Right atrium auricular region (tissue), 2 donors: ENCODE results near the gene MYO1D. TPM values are rescaled to one million over a fixed set of nuclear protein-coding genes. Genes with fewer than 3 reads are reported as not detected.

ENCODE experiments used
- DNase-seq: peaks from one replicate; pipeline ENCODE4 v3.0.0-alpha.2; 2019; ENCODE audit warnings: low spot score
- H3K27ac ChIP-seq, 2 donors: fragments of 200-600 bp; sonication (generic); 1 replicate in 1 of 2; 2 replicates in 1 of 2; pipeline ENCODE4 v1.5.1; 2016 to 2019
- H3K27me3 ChIP-seq, 2 donors: fragments of 200-600 bp; sonication (generic); one replicate each; pipeline versions ENCODE4 v1.5.1 to v1.6.0; 2017 to 2019
- H3K36me3 ChIP-seq: fragments of 200-600 bp; sonication (generic); one replicate; pipeline ENCODE4 v1.5.1; 2016
- H3K4me1 ChIP-seq, 2 donors: fragments of 200-600 bp; sonication (generic); one replicate each; pipeline versions ENCODE4 v1.5.1 to v1.6.0; 2017 to 2019
- H3K4me3 ChIP-seq, 2 donors: fragments of 200-600 bp; sonication (generic); 1 replicate in 1 of 2; 2 replicates in 1 of 2; pipeline ENCODE4 v1.5.1; 2017 to 2019; ENCODE audit warnings: mild to moderate bottlenecking in 1 of 2, moderate library complexity in 1 of 2
- H3K9me3 ChIP-seq, 2 donors: fragments of 200-600 bp; sonication (generic); one replicate each; pipeline ENCODE4 v1.5.1; 2019
- total RNA-seq, 2 donors: library from RNA; depleted of rRNA; stranded (reverse); fragments of >200 nt; gene quantifications; one replicate each; pipeline ENCODE4 v1.1.0, GENCODE V29; 2016
- TF ChIP-seq, protein P1 (sequence below), 2 donors: fragments of 200-600 bp; sonication (generic); IDR thresholded peaks; one replicate each; pipeline ENCODE4 v1.5.1; 2019; ENCODE audit warnings: antibody characterized with exemption in 2 of 2

The MYO1D gene
- total RNA-seq, 2 donors from 2014 or later, result 21.9 to 25.1 TPM

DNA sequence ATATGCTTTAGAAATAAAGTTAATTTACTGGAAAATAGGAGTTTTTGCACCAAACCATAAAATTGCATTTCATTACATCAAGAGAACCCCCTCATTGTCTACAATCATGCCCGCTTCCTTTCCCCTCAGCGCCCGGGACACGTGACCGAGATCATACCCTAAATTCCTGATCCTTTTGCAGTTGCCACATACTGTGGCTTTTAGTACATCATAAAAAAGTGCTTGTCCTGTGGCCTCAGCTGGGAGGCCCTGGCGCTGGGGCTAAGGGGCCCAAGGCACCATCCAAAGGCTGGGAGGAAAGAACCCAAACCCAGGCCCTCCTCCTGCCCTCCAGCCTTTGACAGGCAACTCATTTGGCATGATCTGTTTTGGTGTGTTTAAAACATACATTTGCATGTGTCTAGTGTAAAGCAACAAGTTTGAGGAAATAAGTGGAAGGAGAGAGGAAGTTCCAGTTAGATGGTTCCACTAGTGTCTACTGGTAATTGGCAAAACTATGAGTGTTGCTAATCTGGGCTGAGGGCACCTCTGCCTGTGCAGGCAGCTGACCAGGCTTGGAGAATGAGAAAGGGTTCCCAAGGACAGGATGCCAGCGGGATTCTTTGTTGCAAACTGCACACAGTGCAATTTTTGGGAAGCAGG, 384.2 kb downstream of the MYO1D start:
- no peak for DNase-seq
- Histone ChIP-seq H3K4me3 (no peak overlapping the region), H3K4me1 (peaks cover 0 to 46% of the 10 kb centered on the region in 2 donors), H3K27ac (no peak overlapping the region), H3K9me3 (no peaks in the 10 kb centered on the region), H3K27me3 (no peaks in the 10 kb centered on the region), H3K36me3 (no peaks in the 10 kb centered on the region)
- TF ChIP-seq, protein P1, sequence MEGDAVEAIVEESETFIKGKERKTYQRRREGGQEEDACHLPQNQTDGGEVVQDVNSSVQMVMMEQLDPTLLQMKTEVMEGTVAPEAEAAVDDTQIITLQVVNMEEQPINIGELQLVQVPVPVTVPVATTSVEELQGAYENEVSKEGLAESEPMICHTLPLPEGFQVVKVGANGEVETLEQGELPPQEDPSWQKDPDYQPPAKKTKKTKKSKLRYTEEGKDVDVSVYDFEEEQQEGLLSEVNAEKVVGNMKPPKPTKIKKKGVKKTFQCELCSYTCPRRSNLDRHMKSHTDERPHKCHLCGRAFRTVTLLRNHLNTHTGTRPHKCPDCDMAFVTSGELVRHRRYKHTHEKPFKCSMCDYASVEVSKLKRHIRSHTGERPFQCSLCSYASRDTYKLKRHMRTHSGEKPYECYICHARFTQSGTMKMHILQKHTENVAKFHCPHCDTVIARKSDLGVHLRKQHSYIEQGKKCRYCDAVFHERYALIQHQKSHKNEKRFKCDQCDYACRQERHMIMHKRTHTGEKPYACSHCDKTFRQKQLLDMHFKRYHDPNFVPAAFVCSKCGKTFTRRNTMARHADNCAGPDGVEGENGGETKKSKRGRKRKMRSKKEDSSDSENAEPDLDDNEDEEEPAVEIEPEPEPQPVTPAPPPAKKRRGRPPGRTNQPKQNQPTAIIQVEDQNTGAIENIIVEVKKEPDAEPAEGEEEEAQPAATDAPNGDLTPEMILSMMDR (IDR thresholded peaks at IDR 0.05), result no peak

DNA sequence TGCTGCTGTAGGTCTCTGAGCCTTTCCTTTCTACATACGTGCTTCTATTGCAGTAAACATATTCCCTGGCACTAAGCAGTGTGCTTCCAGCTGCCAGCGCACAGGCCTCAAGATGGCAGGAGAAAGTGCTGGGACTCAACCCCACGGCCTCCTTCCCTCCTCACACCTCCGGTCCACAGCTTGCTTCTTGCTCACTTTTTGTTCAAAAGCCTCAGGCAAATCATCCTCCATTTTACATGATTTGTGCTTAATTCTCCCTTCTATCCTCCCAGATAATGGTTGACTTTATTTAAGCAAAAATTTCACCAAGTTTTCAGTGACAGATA, 384.7 kb downstream of the MYO1D start:
- Histone ChIP-seq H3K27me3 (no peaks in the 10 kb centered on the region), H3K27ac (no peak overlapping the region), H3K4me1 (peaks cover 0 to 52% of the 10 kb centered on the region in 2 donors), H3K4me3 (no peak overlapping the region), H3K36me3 (no peaks in the 10 kb centered on the region), H3K9me3 (no peaks in the 10 kb centered on the region)
- DNase-seq, result no peak
- TF ChIP-seq, protein P1 (IDR thresholded peaks at IDR 0.05), result no peak

- Histone ChIP-seq H3K4me1 (peaks cover 0 to 49% of the 10 kb centered on the region in 2 donors), H3K27ac (no peak overlapping the region)
- TF ChIP-seq, protein P1 (IDR thresholded peaks at IDR 0.05), result no peak
Observed at GRCh38 chr17:32491371-32492263, 385.3 kb downstream of the MYO1D start.

GRCh38 chr17:32490101-32490482, 386.8 kb downstream of the MYO1D start:
- H3K9me3 ChIP-seq, result no peaks in the 10 kb centered on the region
- no peak for DNase-seq
- no peaks in the 10 kb centered on the region for H3K36me3 ChIP-seq
- TF ChIP-seq, protein P1 (IDR thresholded peaks at IDR 0.05), result no peak
- no peak overlapping the region for H3K4me3 ChIP-seq
- peaks cover 0 to 44% of the 10 kb centered on the region in 2 donors for H3K4me1 ChIP-seq
- H3K27me3 ChIP-seq, result no peaks in the 10 kb centered on the region
- H3K27ac ChIP-seq, result no peak overlapping the region

More at GRCh38 chr17:32491371-32492263, 385.3 kb downstream of the MYO1D start:
- no peak for DNase-seq
- Histone ChIP-seq H3K4me3 (no peak overlapping the region), H3K36me3 (no peaks in the 10 kb centered on the region), H3K9me3 (no peaks in the 10 kb centered on the region), H3K27me3 (no peaks in the 10 kb centered on the region)

DNA sequence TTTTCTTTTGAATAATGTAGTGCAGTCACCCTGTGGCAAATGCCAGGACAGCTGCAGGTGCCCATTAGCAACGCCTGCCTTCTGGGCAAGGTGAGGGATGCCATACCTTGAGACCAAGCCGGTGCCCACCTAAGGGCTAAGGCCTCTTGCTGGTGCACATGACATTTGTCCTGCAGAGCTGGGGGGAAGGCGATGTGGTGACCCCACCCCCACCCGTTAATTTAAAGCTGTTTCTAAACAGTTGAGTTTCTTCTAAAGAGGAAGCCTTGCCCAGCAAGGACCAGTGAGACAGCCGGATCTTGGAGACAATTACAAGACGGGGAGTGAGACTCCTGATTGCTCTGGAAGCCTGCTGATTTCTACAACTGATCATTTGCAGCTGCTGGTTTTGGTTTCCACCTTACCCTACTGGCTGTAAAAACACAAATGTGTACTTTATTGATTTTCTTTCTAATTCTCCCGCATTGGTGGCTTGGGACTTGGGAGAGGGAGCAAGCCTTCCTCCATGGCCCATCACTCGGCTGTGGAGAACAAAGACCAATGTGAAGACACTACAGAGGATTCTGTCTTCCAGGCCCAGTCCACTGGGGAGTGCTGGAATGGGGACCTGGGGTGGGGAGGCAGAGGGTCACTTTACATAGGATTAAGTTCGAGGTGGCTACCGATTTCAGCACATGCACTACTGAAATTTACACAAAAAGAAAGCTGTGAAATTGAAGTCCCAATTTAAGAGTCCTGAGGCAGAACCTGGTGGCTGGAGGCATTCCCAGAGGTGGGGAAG, 387.4 kb downstream of the MYO1D start:
- no peak for DNase-seq
- Histone ChIP-seq H3K4me3 (no peak overlapping the region), H3K9me3 (no peaks in the 10 kb centered on the region), H3K4me1 (peaks cover 0 to 41% of the 10 kb centered on the region in 2 donors), H3K36me3 (no peaks in the 10 kb centered on the region), H3K27me3 (no peaks in the 10 kb centered on the region), H3K27ac (no peak overlapping the region)
- TF ChIP-seq, protein P1 (IDR thresholded peaks at IDR 0.05), result no peak
